Spleen (tissue), 11 donors: ENCODE data around the gene PROB1. TPM values are rescaled to one million over a fixed set of nuclear protein-coding genes. Genes with fewer than 3 reads are reported as not detected.

ENCODE experiments used
- DNase-seq: peaks from one replicate; pipeline ENCODE4 v3.0.0-alpha.2; 2020
- H3K27ac ChIP-seq, 8 donors: fragments of 200-600 bp; sonication (generic) in 7 of 8; 1 replicate in 4 of 8; 2 replicates in 4 of 8; pipeline versions ENCODE4 v1.5.0 to v1.8.0; 2016 to 2021; ENCODE audit warnings: inconsistent platforms in 4 of 8, mild to moderate bottlenecking in 4 of 8, moderate library complexity in 1 of 8
- H3K27me3 ChIP-seq, 7 donors: fragments of 200-600 bp; sonication (generic) in 6 of 7; replicated peaks in 1 of 7; 1 replicate in 4 of 7; 2 replicates in 3 of 7; pipeline versions ENCODE4 v1.5.0 to v1.8.0; 2016 to 2021; ENCODE audit warnings: inconsistent platforms in 3 of 7, mild to moderate bottlenecking in 1 of 7
- H3K36me3 ChIP-seq, 6 donors: fragments of 200-600 bp; sonication (generic) in 5 of 6; 1 replicate in 4 of 6; 2 replicates in 2 of 6; pipeline versions ENCODE4 v1.5.0 to v1.8.0; 2016 to 2021; ENCODE audit warnings: inconsistent platforms in 2 of 6
- H3K4me1 ChIP-seq, 6 donors: fragments of 200-600 bp; sonication (generic) in 5 of 6; 1 replicate in 3 of 6; 2 replicates in 3 of 6; pipeline versions ENCODE4 v1.5.0 to v1.8.0; 2016 to 2021; ENCODE audit warnings: inconsistent platforms in 3 of 6
- H3K4me3 ChIP-seq, 8 donors: fragments of 200-600 bp; sonication (generic) in 7 of 8; 1 replicate in 4 of 8; 2 replicates in 4 of 8; pipeline versions ENCODE4 v1.5.0 to v1.8.0; 2016 to 2021; ENCODE audit warnings: inconsistent platforms in 4 of 8, mild to moderate bottlenecking in 4 of 8, moderate library complexity in 2 of 8
- H3K9me3 ChIP-seq, 8 donors: fragments of 200-600 bp; sonication (generic) in 7 of 8; 1 replicate in 4 of 8; 2 replicates in 4 of 8; pipeline versions ENCODE4 v1.5.0 to v1.8.0; 2016 to 2021; ENCODE audit warnings: inconsistent platforms in 4 of 8
- POLR2A ChIP-seq, 3 donors: fragments of 450-650 bp; IDR thresholded peaks; one replicate each; pipeline ENCODE4 v1.5.1; 2017; ENCODE audit warnings: antibody characterized with exemption in 3 of 3, mild to moderate bottlenecking in 1 of 3
- POLR2AphosphoS5 ChIP-seq, 3 donors: sonication (generic); formaldehyde crosslinking; IDR thresholded peaks; one replicate each; pipeline ENCODE4 v1.5.1; 2017; ENCODE audit warnings: antibody characterized with exemption in 3 of 3
- WGBS, 5 donors: extraction: QIAGEN DNeasy Blood & Tissue Kit in 3 of 5; methylation state at CpG; one replicate each; pipeline versions ENCODE4 v1.1.5 to v1.1.7; 2013 to 2018; 5-methylcytosine and 5-hydroxymethylcytosine counted together
- intact Hi-C: fragments of 100-400 bp; cut with DNase I; formaldehyde crosslinking; loops from one replicate; pipeline ENCODE4 v1.15.0; 2023; ENCODE audit warnings: low total_unique reads
- polyA plus RNA-seq, 3 donors: library from polyadenylated mRNA; stranded (reverse); fragments of 200-250 nt; gene quantifications; one replicate each; pipeline ENCODE4 v1.2.1, GENCODE V29; 2013
- total RNA-seq, 7 donors: library from RNA; depleted of rRNA in 3 of 7; stranded (reverse); fragments of >200 nt in 3 of 7; fragmentation: NEBNext Ultra II Directional in 4 of 7; extraction: Animal tissue kit (Norgen Biotek cat#: 25700) in 4 of 7; gene quantifications; one replicate each; pipeline versions ENCODE4 v1.1.0 to v1.2.1, GENCODE V29; 2016 to 2021
- TF ChIP-seq, protein P1 (sequence below), 11 experiments: fragments of 200-600 bp in 7 of 11; fragments of 450-650 bp in 4 of 11; sonication (generic) in 4 of 11; IDR thresholded peaks in 8 of 11; conservative IDR thresholded peaks in 3 of 11; 1 replicate in 7 of 11; 2 replicates in 4 of 11; pipeline versions ENCODE4 v1.4.0 to v1.8.0; 2016 to 2021; ENCODE audit warnings: antibody characterized with exemption in 11 of 11, inconsistent platforms in 4 of 11, mild to moderate bottlenecking in 1 of 11
- donor health status: healthy with polysubstance abuse.
- donor health status: DM: no; HTN: no; CAD: no; lungs with moderate emphysema.
- donor health status: DM: no; HTN: no; CAD: no.
- donor health status: Bipolar disorder and iron deficiency.
- donor health status: healthy.
- donor health status: DM: no; HTN: no; CAD: no.
- donor health status: DM: yes; HTN: yes; CAD: no.

Gene PROB1
- total and polyA plus RNA-seq, 10 donors = 0.33 to 3.2 (median 1.6) TPM

GRCh38 chr5:139341689-139342422, 53.0 kb downstream of the PROB1 start, which contains the start of gene PAIP2:
Gene PAIP2, plus strand, starts transcription at chr5:139341854. Its CDS starts 21,931 bp downstream, at chr5:139363785.
- peak within 1 kb of the TSS; percentile 96 to 100 (median 99) for H3K27ac ChIP-seq
- 0 to 1% (median 0%) methylated on average over 45 to 66 of the region's 66 CpGs for WGBS, 5 donors

GRCh38 chr5:139341187-139341688, 53.7 kb downstream of the PROB1 start:
- no peak for DNase-seq
- no peaks in the 10 kb centered on the region for H3K27me3 ChIP-seq
- peak overlapping the region; percentile 75 to 97 (median 87) for H3K4me3 ChIP-seq
- TF ChIP-seq, protein P1, sequence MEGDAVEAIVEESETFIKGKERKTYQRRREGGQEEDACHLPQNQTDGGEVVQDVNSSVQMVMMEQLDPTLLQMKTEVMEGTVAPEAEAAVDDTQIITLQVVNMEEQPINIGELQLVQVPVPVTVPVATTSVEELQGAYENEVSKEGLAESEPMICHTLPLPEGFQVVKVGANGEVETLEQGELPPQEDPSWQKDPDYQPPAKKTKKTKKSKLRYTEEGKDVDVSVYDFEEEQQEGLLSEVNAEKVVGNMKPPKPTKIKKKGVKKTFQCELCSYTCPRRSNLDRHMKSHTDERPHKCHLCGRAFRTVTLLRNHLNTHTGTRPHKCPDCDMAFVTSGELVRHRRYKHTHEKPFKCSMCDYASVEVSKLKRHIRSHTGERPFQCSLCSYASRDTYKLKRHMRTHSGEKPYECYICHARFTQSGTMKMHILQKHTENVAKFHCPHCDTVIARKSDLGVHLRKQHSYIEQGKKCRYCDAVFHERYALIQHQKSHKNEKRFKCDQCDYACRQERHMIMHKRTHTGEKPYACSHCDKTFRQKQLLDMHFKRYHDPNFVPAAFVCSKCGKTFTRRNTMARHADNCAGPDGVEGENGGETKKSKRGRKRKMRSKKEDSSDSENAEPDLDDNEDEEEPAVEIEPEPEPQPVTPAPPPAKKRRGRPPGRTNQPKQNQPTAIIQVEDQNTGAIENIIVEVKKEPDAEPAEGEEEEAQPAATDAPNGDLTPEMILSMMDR (IDR thresholded peaks at IDR 0.05 in 8 of 11, conservative IDR thresholded peaks at IDR 0.05 in 3 of 11) = no peak
- no peak for TF ChIP-seq POLR2AphosphoS5 (IDR thresholded peaks at IDR 0.05)
- TF ChIP-seq POLR2A (IDR thresholded peaks at IDR 0.05) = no peak
- intact Hi-C loops = no loop called here
- peaks cover 0 to 26% (median under 1%) of the 10 kb centered on the region in 6 donors for H3K36me3 ChIP-seq
- H3K4me1 ChIP-seq = peaks cover 9 to 57% (median 45%) of the 10 kb centered on the region in 6 donors
- 2 to 4% (median 2%) methylated on average over 17 of the region's 17 CpGs for WGBS, 5 donors
- no peaks in the 10 kb centered on the region for H3K9me3 ChIP-seq
- H3K27ac ChIP-seq = peak overlapping the region; percentile 96 to 100 (median 99)

More at GRCh38 chr5:139341689-139342422, 53.0 kb downstream of the PROB1 start, which contains the start of gene PAIP2:
- TF ChIP-seq, protein P1 (IDR thresholded peaks at IDR 0.05 in 8 of 11, conservative IDR thresholded peaks at IDR 0.05 in 3 of 11) = peak; percentile 76 to 95 (median 92)
- TF ChIP-seq POLR2AphosphoS5 (IDR thresholded peaks at IDR 0.05) (peak; percentile 98 to 100 (median 99)), POLR2A (IDR thresholded peaks at IDR 0.05) (peak in 2 of 3 donors; percentile 69 to 79)
- Histone ChIP-seq H3K9me3 (no peaks in the 10 kb centered on the region), H3K27me3 (no peaks in the 10 kb centered on the region), H3K4me3 (peak within 1 kb of the TSS; percentile 75 to 97 (median 87)), H3K36me3 (peaks cover 0 to 32% (median 4%) of the 10 kb centered on the region in 6 donors), H3K4me1 (peaks cover 9 to 64% (median 50%) of the 10 kb centered on the region in 6 donors)
- DNase-seq = peak; percentile 100
- intact Hi-C loops = no loop called here

Other genes with a start within 250 kb of the PROB1 start
- 10 to 100 TPM; 24.5 to 42.3 (median 32.0) TPM for gene SIL1, start 196.7 kb downstream of the PROB1 start, total RNA-seq
- gene SIL1, start 196.7 kb downstream of the PROB1 start, polyA plus RNA-seq = 10 to 100 TPM; 23.4 to 34.2 (median 33.1) TPM
- 100 to 1,000 TPM; 170 to 251 (median 219) TPM for gene MATR3, start 101.4 kb downstream of the PROB1 start, total RNA-seq
- 100 to 1,000 TPM; 114 to 147 (median 143) TPM for gene MATR3, start 101.4 kb downstream of the PROB1 start, polyA plus RNA-seq
- gene PAIP2, start 53.2 kb downstream of the PROB1 start, total RNA-seq = 100 to 1,000 TPM in 2 of 7 donors, 10 to 100 TPM in 5; 73.2 to 117 (median 86.4) TPM
- 100 to 1,000 TPM in 2 of 3 donors, 10 to 100 TPM in 1; 90.6 to 119 (median 117) TPM for gene PAIP2, start 53.2 kb downstream of the PROB1 start, polyA plus RNA-seq
- 1 to 10 TPM in 4 of 7 donors, under 1 TPM in 2, not detected in 1; 0.28 to 2.4 (median 1.6) TPM for gene SLC23A1, start 11.8 kb downstream of the PROB1 start, total RNA-seq
- 1 to 10 TPM in 1 of 3 donors, under 1 TPM in 2; 0.87 to 1.2 (median 0.89) TPM for gene SLC23A1, start 11.8 kb downstream of the PROB1 start, polyA plus RNA-seq
- 100 to 1,000 TPM in 3 of 7 donors, 10 to 100 TPM in 4; 72.6 to 273 (median 97.8) TPM for gene MZB1, start 5.2 kb downstream of the PROB1 start, total RNA-seq
- gene MZB1, start 5.2 kb downstream of the PROB1 start, polyA plus RNA-seq = 100 to 1,000 TPM; 114 to 179 (median 144) TPM
- 1 to 10 TPM; 2.1 to 7.6 (median 3.7) TPM for gene SPATA24, start 9.0 kb upstream of the PROB1 start, total RNA-seq
- 1 to 10 TPM; 8.5 to 9.5 (median 9.0) TPM for gene SPATA24, start 9.0 kb upstream of the PROB1 start, polyA plus RNA-seq
- gene DNAJC18, start 44.4 kb upstream of the PROB1 start, total RNA-seq = 10 to 100 TPM in 1 of 7 donors, 1 to 10 TPM in 6; 4.0 to 10.8 (median 7.8) TPM
- gene DNAJC18, start 44.4 kb upstream of the PROB1 start, polyA plus RNA-seq = 1 to 10 TPM; 1.3 to 7.1 (median 4.5) TPM
- 10 to 100 TPM; 11.3 to 52.3 (median 20.8) TPM for gene ECSCR, start 67.6 kb upstream of the PROB1 start, total RNA-seq
- 10 to 100 TPM; 14.1 to 18.4 (median 17.7) TPM for gene ECSCR, start 67.6 kb upstream of the PROB1 start, polyA plus RNA-seq
- gene SMIM33, start 75.9 kb upstream of the PROB1 start, total RNA-seq = under 1 TPM in 1 of 7 donors, not detected in 6; 0.24 TPM
- gene SMIM33, start 75.9 kb upstream of the PROB1 start, polyA plus RNA-seq = under 1 TPM in 1 of 3 donors, not detected in 2; 0.03 TPM
- gene STING1, start 87.7 kb upstream of the PROB1 start, total RNA-seq = 100 to 1,000 TPM in 6 of 7 donors, 10 to 100 TPM in 1; 99.7 to 166 (median 130) TPM
- gene STING1, start 87.7 kb upstream of the PROB1 start, polyA plus RNA-seq = 10 to 100 TPM; 24.2 to 49.8 (median 43.6) TPM
- gene UBE2D2, start 166.2 kb upstream of the PROB1 start, total RNA-seq = 100 to 1,000 TPM in 2 of 7 donors, 10 to 100 TPM in 5; 64.3 to 120 (median 94.3) TPM
- gene UBE2D2, start 166.2 kb upstream of the PROB1 start, polyA plus RNA-seq = 100 to 1,000 TPM; 101 to 132 (median 103) TPM